Measurements from ENCODE around the gene IFT81.

- TF ChIP-seq POLR2A (IDR thresholded peaks at IDR 0.05), result no peak
- no peak for TF ChIP-seq CTCF (IDR thresholded peaks at IDR 0.05)
- no peak for TF ChIP-seq EP300 (IDR thresholded peaks at IDR 0.05)
These were observed 55.1 kb downstream of the IFT81 start for GRCh38 chr12:110179291-110179690.

Data from tibial nerve (tissue), 4 donors.